ENCODE measurements around the gene CAMSAP3.

The CAMSAP3 gene

GRCh38 chr19:7632340-7633203, 36.9 kb downstream of the CAMSAP3 start:
- no peak for TF ChIP-seq CTCF (IDR thresholded peaks at IDR 0.05; ENCODE audit: low read depth, low read length, missing control alignments)
- DNase-seq (ENCODE audit: low read depth) = no peak
- no peak overlapping the region for H3K4me3 ChIP-seq (ENCODE audit: low read depth, low read length)

GRCh38 chr19:7633698-7634097, 38.0 kb downstream of the CAMSAP3 start, which contains the start of gene PCP2:
TSS of gene PCP2 (minus strand) at chr19:7633719. CDS start at chr19:7633457, 262 bp downstream.
- DNase-seq (ENCODE audit: low read depth) = no peak
- no peak within 1 kb of the TSS for H3K4me3 ChIP-seq (ENCODE audit: low read depth, low read length)
- TF ChIP-seq CTCF (IDR thresholded peaks at IDR 0.05; ENCODE audit: low read depth, low read length, missing control alignments) = no peak

GRCh38 chr19:7635670-7636069, 40.0 kb downstream of the CAMSAP3 start:
- no peak for DNase-seq (ENCODE audit: low read depth)
- no peak for TF ChIP-seq CTCF (IDR thresholded peaks at IDR 0.05; ENCODE audit: low read depth, low read length, missing control alignments)
- no peak overlapping the region for H3K4me3 ChIP-seq (ENCODE audit: low read depth, low read length)

GRCh38 chr19:7636317-7636690, 40.6 kb downstream of the CAMSAP3 start:
- no peak for DNase-seq (ENCODE audit: low read depth)
- peak overlapping the region; percentile 89 for H3K4me3 ChIP-seq (ENCODE audit: low read depth, low read length)
- no peak for TF ChIP-seq CTCF (IDR thresholded peaks at IDR 0.05; ENCODE audit: low read depth, low read length, missing control alignments)

- peak; percentile 49 for DNase-seq (ENCODE audit: low read depth)
- peak; percentile 19 for TF ChIP-seq CTCF (IDR thresholded peaks at IDR 0.05; ENCODE audit: low read depth, low read length, missing control alignments)
- H3K4me3 ChIP-seq (ENCODE audit: low read depth, low read length) = peak within 1 kb of the TSS; percentile 89
Measured at GRCh38 chr19:7636691-7637373, 41.2 kb downstream of the CAMSAP3 start, which contains the start of gene STXBP2. TSS of gene STXBP2 (plus strand) at chr19:7637110. CDS start at chr19:7637150, 40 bp downstream.

GRCh38 chr19:7637374-7638256, 42.0 kb downstream of the CAMSAP3 start:
- TF ChIP-seq CTCF (IDR thresholded peaks at IDR 0.05; ENCODE audit: low read depth, low read length, missing control alignments) = no peak
- H3K4me3 ChIP-seq (ENCODE audit: low read depth, low read length) = peak overlapping the region; percentile 89
- no peak for DNase-seq (ENCODE audit: low read depth)

All from GM12864 (cell line).